ENCODE data around the gene OR52D1. TPM values are rescaled to one million over a fixed set of nuclear protein-coding genes. Genes with fewer than 3 reads are reported as not detected.

The OR52D1 gene
- total and polyA plus RNA-seq, 2 of the 13 experiments (the other 11 are each of a cell fraction or from before 2014, with no cell fraction given) = not detected

GRCh38 chr11:5527716-5528115 is 39.2 kb downstream of the OR52D1 start:
- in situ Hi-C loops (cut with HindIII; ENCODE audit: extremely low pct_ligation_motif_present, low pct_unique_long_range_greater_than_20kb) = no loop called here
- H3K4me2 ChIP-seq (ENCODE audit: low read depth, low read length) = no peak overlapping the region
- H3K9ac ChIP-seq (ENCODE audit: insufficient read depth, low read depth, low read length) = no peak overlapping the region
- no peaks in the 10 kb centered on the region for H3K4me1 ChIP-seq (ENCODE audit: insufficient read depth, low read length)
- CTCF ChIA-PET (ENCODE audit: low intra/inter-chr PET ratio, low total read pairs) = no interaction called here
- no peaks in the 10 kb centered on the region for H4K20me1 ChIP-seq (ENCODE audit: insufficient read depth, low read length)
- no peak for FAIRE-seq
- DNase-seq (ENCODE audit: low spot score) = no peak
- H3K79me2 ChIP-seq (ENCODE audit: insufficient read depth, low read length) = no peaks in the 10 kb centered on the region
- WGBS (ENCODE audit: low lambda C conversion rate) = no CpG with 5 or more reads among the region's 5 CpGs
- no peak for TF ChIP-seq PPARG (CRISPR knock-in tag; conservative IDR thresholded peaks at IDR 0.05)
- TF ChIP-seq ZNF556 (CRISPR knock-in tag; IDR thresholded peaks at IDR 0.05; ENCODE audit: borderline replicate concordance) = no peak
- no peak for TF ChIP-seq SUZ12 (IDR thresholded peaks at IDR 0.05; ENCODE audit: low read depth, low read length)
- TF ChIP-seq ZNF333 (CRISPR knock-in tag; IDR thresholded peaks at IDR 0.05; ENCODE audit: borderline replicate concordance) = no peak
- TF ChIP-seq RBAK (CRISPR knock-in tag; IDR thresholded peaks at IDR 0.05) = no peak
- no peak for TF ChIP-seq PBX3 (CRISPR knock-in tag; IDR thresholded peaks at IDR 0.05; ENCODE audit: borderline replicate concordance)
- TF ChIP-seq ZNF646 (CRISPR knock-in tag; IDR thresholded peaks at IDR 0.05) = no peak
- TF ChIP-seq KLF11 (CRISPR knock-in tag; IDR thresholded peaks at IDR 0.05) = no peak
- no peak for TF ChIP-seq THAP9 (CRISPR knock-in tag; IDR thresholded peaks at IDR 0.05; ENCODE audit: borderline replicate concordance)
- TF ChIP-seq ZNF138 (CRISPR knock-in tag; IDR thresholded peaks at IDR 0.05; ENCODE audit: low read depth) = no peak
- TF ChIP-seq ZNF33B (CRISPR knock-in tag; IDR thresholded peaks at IDR 0.05) = no peak
- TF ChIP-seq PLSCR1 (CRISPR knock-in tag; IDR thresholded peaks at IDR 0.05; ENCODE audit: borderline replicate concordance) = no peak
- H3K36me3 ChIP-seq (replicated peaks in 1 of 2; ENCODE audit: control insufficient read depth in 1 of 2, insufficient read depth in 2 of 2, low read length in 2 of 2) = no peaks in the 10 kb centered on the region
- intact Hi-C loops (cut with micrococcal nuclease; ENCODE audit: unreplicated experiment) = no loop called here
- no peak overlapping the region for H3K27ac ChIP-seq (ENCODE audit: extremely low read length, insufficient read depth, low read length)
- BruUV-seq (replicated peaks) = no TSS peak
- H3K27me3 ChIP-seq (ENCODE audit: control insufficient read depth in 1 of 2, insufficient read depth in 2 of 2, low read length in 2 of 2) = peaks cover 0 to 15% of the 10 kb centered on the region in 2 experiments; a peak in 2 of 5 replicates
- H3K4me3 ChIP-seq (replicated peaks in 1 of 3; ENCODE audit: insufficient read depth in 1 of 3, low read depth in 2 of 3, low read length in 3 of 3) = no peak overlapping the region
- POLR2A ChIA-PET = no interaction called here
- no peak for ATAC-seq
- no peaks in the 10 kb centered on the region for H3K9me3 ChIP-seq (ENCODE audit: low read length)
- no peak overlapping the region for H2AFZ ChIP-seq (ENCODE audit: low read length)

Measured in HepG2 (cell line).